H9 (cell line): ENCODE measurements around the gene ACACB. TPM values are rescaled to one million over a fixed set of nuclear protein-coding genes. Genes with fewer than 3 reads are reported as not detected.

ENCODE experiments used
- DNase-seq: peaks from one replicate; pipeline ENCODE4 v3.0.0-alpha.2; 2017
- H2AFZ ChIP-seq: one replicate; pipeline ENCODE4 v1.6.1; 2013; ENCODE audit warnings: mild to moderate bottlenecking, low read length, control low read depth, moderate library complexity
- H2AK5ac ChIP-seq: 2 replicates; pipeline ENCODE4 v1.6.1; 2013; ENCODE audit warnings: low read length, control low read depth, mixed read lengths; ENCODE audit not compliant: insufficient read length
- H2BK120ac ChIP-seq: one replicate; pipeline ENCODE4 v1.6.1; 2013; ENCODE audit warnings: low read depth, mild to moderate bottlenecking, low read length, control low read depth, inconsistent platforms; ENCODE audit not compliant: poor library complexity, severe bottlenecking
- H2BK12ac ChIP-seq: 2 replicates; pipeline ENCODE4 v1.6.1; 2013; ENCODE audit warnings: low read length, control low read depth, mixed read lengths, low read depth; ENCODE audit not compliant: insufficient read length
- H2BK15ac ChIP-seq: 2 replicates; pipeline ENCODE4 v1.6.1; 2013; ENCODE audit warnings: low read depth, low read length, control low read depth
- H2BK20ac ChIP-seq: one replicate; pipeline ENCODE4 v1.6.1; 2013; ENCODE audit warnings: low read depth, mild to moderate bottlenecking, low read length, control low read depth, inconsistent platforms; ENCODE audit not compliant: poor library complexity, severe bottlenecking
- H2BK5ac ChIP-seq: 2 replicates; pipeline ENCODE4 v1.6.1; 2013; ENCODE audit warnings: low read length, control low read depth, mixed read lengths; ENCODE audit not compliant: insufficient read length
- H3K14ac ChIP-seq: 2 replicates; pipeline ENCODE4 v1.6.1; 2013; ENCODE audit warnings: low read length, control low read depth; ENCODE audit not compliant: insufficient read depth
- H3K18ac ChIP-seq: 2 replicates; pipeline ENCODE4 v1.6.1; 2013; ENCODE audit warnings: low read depth, mild to moderate bottlenecking, mixed read lengths, low read length, control low read depth; ENCODE audit not compliant: insufficient read length
- H3K23ac ChIP-seq: 2 replicates; pipeline ENCODE4 v1.6.1; 2013; ENCODE audit warnings: low read length, control low read depth, mixed read lengths, low read depth; ENCODE audit not compliant: insufficient read length
- H3K23me2 ChIP-seq: 2 replicates; pipeline ENCODE4 v1.6.1; 2013; ENCODE audit warnings: low read depth, mild to moderate bottlenecking, mixed read lengths, low read length, control low read depth; ENCODE audit not compliant: insufficient read length, poor library complexity, severe bottlenecking
- H3K27ac ChIP-seq: 2 replicates; pipeline ENCODE4 v1.5.1; 2013; ENCODE audit warnings: low read length, control low read depth, mixed read lengths, low read depth; ENCODE audit not compliant: insufficient read length
- H3K27me3 ChIP-seq: 2 replicates; pipeline ENCODE4 v1.6.1; 2013; ENCODE audit warnings: low read length, control low read depth, inconsistent platforms; ENCODE audit not compliant: insufficient read depth
- H3K4ac ChIP-seq: 2 replicates; pipeline ENCODE4 v1.6.1; 2013; ENCODE audit warnings: low read depth, mild to moderate bottlenecking, control low read depth, inconsistent platforms, low read length, moderate library complexity
- H3K4me1 ChIP-seq: 2 replicates; pipeline ENCODE4 v1.6.1; 2013; ENCODE audit warnings: low read length, control low read depth, inconsistent platforms; ENCODE audit not compliant: insufficient read depth
- H3K4me2 ChIP-seq: 2 replicates; pipeline ENCODE4 v1.6.1; 2013; ENCODE audit warnings: low read length, control low read depth, mixed read lengths; ENCODE audit not compliant: insufficient read length, insufficient read depth
- H3K56ac ChIP-seq: 2 replicates; pipeline ENCODE4 v1.6.1; 2013; ENCODE audit warnings: low read depth, mild to moderate bottlenecking, mixed read lengths, low read length, control low read depth; ENCODE audit not compliant: insufficient read length
- H3K79me1 ChIP-seq: 2 replicates; pipeline ENCODE4 v1.6.1; 2013; ENCODE audit warnings: low read depth, mild to moderate bottlenecking, moderate library complexity, low read length, control low read depth, inconsistent platforms; ENCODE audit not compliant: insufficient read depth, poor library complexity, severe bottlenecking
- H3K79me2 ChIP-seq: 2 replicates; pipeline ENCODE4 v1.6.1; 2013; ENCODE audit warnings: low read length, control low read depth, inconsistent platforms; ENCODE audit not compliant: insufficient read depth
- H3K9ac ChIP-seq: 2 replicates; pipeline ENCODE4 v1.6.1; 2013; ENCODE audit warnings: low read length, control low read depth, mixed read lengths; ENCODE audit not compliant: insufficient read length; ENCODE audit errors: extremely low read depth
- H3K9me3 ChIP-seq: one replicate; pipeline ENCODE4 v1.6.1; 2013; ENCODE audit warnings: low read depth, low read length, inconsistent platforms; ENCODE audit not compliant: control insufficient read depth
- H3T11ph ChIP-seq: one replicate; pipeline ENCODE4 v1.6.1; 2013; ENCODE audit warnings: mild to moderate bottlenecking, low read length, control low read depth, inconsistent platforms
- H4K20me1 ChIP-seq: one replicate; pipeline ENCODE4 v1.6.1; 2013; ENCODE audit not compliant: control insufficient read depth, insufficient read length, insufficient read depth
- H4K5ac ChIP-seq: 2 replicates; pipeline ENCODE4 v1.6.1; 2013; ENCODE audit warnings: low read depth, mild to moderate bottlenecking, mixed read lengths, low read length, control low read depth; ENCODE audit not compliant: insufficient read length
- H4K8ac ChIP-seq: replicated peaks from 2 replicates; pipeline ENCODE4 v1.6.1; 2013; ENCODE audit warnings: low read length, control low read depth, mixed read lengths, low read depth; ENCODE audit not compliant: insufficient read length
- H4K91ac ChIP-seq: 2 replicates; pipeline ENCODE4 v1.6.1; 2013; ENCODE audit warnings: low read depth, mild to moderate bottlenecking, moderate library complexity, mixed read lengths, low read length, control low read depth; ENCODE audit not compliant: insufficient read length
- H3K27ac Mint-ChIP-seq, 3 experiments: 2 replicates in 2 of 3; 3 replicates in 1 of 3; pipeline ENCODE4 v1.8.0; 2020 to 2021; ENCODE audit warnings: mixed read lengths in 3 of 3, mild to moderate bottlenecking in 1 of 3, moderate library complexity in 1 of 3
- H3K27me3 Mint-ChIP-seq: 2 replicates; pipeline ENCODE4 v1.8.0; 2021; ENCODE audit warnings: low read depth, mild to moderate bottlenecking, moderate library complexity, mixed read lengths
- H3K36me3 Mint-ChIP-seq, 3 experiments: 2 replicates in 2 of 3; 3 replicates in 1 of 3; pipeline ENCODE4 v1.8.0; 2020 to 2021; ENCODE audit warnings: low read depth in 3 of 3, mixed read lengths in 3 of 3; ENCODE audit not compliant: insufficient read depth in 1 of 3
- H3K4me1 Mint-ChIP-seq, 2 experiments: 2 replicates each; pipeline ENCODE4 v1.8.0; 2020; ENCODE audit warnings: mixed read lengths in 2 of 2
- H3K4me3 Mint-ChIP-seq, 2 experiments: 2 replicates in 1 of 2; 3 replicates in 1 of 2; pipeline ENCODE4 v1.8.0; 2020 to 2021; ENCODE audit warnings: mild to moderate bottlenecking in 2 of 2, mixed read lengths in 2 of 2, moderate library complexity in 1 of 2
- H3K9me3 Mint-ChIP-seq, 2 experiments: 2 replicates in 1 of 2; 3 replicates in 1 of 2; pipeline ENCODE4 v1.8.0; 2020; ENCODE audit warnings: mild to moderate bottlenecking in 2 of 2, mixed read lengths in 2 of 2, moderate library complexity in 1 of 2
- WGBS: extraction: QIAGEN DNeasy Blood & Tissue Kit; methylation state at CpG from one replicate; pipeline ENCODE4 v1.1.7; 2013; ENCODE audit warnings: missing lambda C conversion rate, low lambda C conversion rate, mixed read lengths; ENCODE audit not compliant: insufficient read length; ENCODE audit errors: extremely low coverage; 5-methylcytosine and 5-hydroxymethylcytosine counted together
- total RNA-seq: library from RNA; stranded (reverse); gene quantifications from 2 replicates; pipeline ENCODE4 v1.2.1, GENCODE V29; 2021
- TF ChIP-seq, protein P1 (sequence below): fragments of 200-600 bp; sonication (generic); conservative IDR thresholded peaks from 3 replicates; pipeline ENCODE4 v1.8.0; 2021; ENCODE audit warnings: antibody characterized with exemption, mild to moderate bottlenecking

ACACB gene
- total RNA-seq, 1 experiment from 2014 or later: 14.2 TPM

DNA sequence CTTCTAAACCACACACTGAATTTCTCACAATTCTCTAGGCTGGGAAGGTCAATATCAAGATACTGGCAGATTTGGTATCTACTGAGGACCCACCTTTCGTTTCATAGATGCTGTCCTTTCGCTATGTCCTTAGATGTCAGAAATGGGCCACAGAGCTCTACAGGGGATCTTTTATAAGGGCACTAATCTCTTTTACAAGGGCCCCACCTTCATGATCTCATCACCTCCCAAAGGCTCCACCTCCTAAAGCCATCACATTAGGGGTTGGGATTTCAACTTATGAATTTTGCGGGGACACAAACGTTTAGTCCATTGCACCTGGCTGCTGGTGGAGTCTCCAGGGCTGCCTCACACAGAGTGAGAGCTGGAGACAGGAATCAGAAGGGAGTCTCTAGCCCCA, 79.9 kb downstream of the ACACB start:
- Histone ChIP-seq H3K23me2 (no peaks in the 10 kb centered on the region), H2BK15ac (no peak overlapping the region), H2AFZ (no peak overlapping the region), H3K27ac (no peak overlapping the region), H4K91ac (no peak overlapping the region), H3K14ac (no peak overlapping the region), H2BK5ac (no peak overlapping the region), H3K4ac (no peak overlapping the region), H3T11ph (no peak overlapping the region), H2BK120ac (no peak overlapping the region), H2AK5ac (no peak overlapping the region), H4K8ac (no peak overlapping the region), H2BK12ac (no peak overlapping the region), H2BK20ac (no peak overlapping the region), H3K79me2 (no peaks in the 10 kb centered on the region), H3K4me2 (no peak overlapping the region), H3K18ac (no peak overlapping the region), H3K56ac (no peak overlapping the region), H3K4me1 (no peaks in the 10 kb centered on the region), H3K9me3 (no peaks in the 10 kb centered on the region), H3K27me3 (no peaks in the 10 kb centered on the region), H3K9ac (no peak overlapping the region), H4K5ac (no peak overlapping the region), H3K23ac (no peak overlapping the region), H3K79me1 (no peaks in the 10 kb centered on the region), H4K20me1 (no peaks in the 10 kb centered on the region)
- Mint-ChIP-seq H3K27ac (no peak overlapping the region), H3K36me3 (peaks cover 8 to 38% (median 31%) of the 10 kb centered on the region in 3 experiments; a peak in 6 of 7 replicates), H3K4me3 (no peak overlapping the region), H3K9me3 (no peaks in the 10 kb centered on the region), H3K4me1 (no peaks in the 10 kb centered on the region), H3K27me3 (no peaks in the 10 kb centered on the region)
- WGBS: no CpG with 5 or more reads among the region's 4 CpGs
- DNase-seq: no peak
- TF ChIP-seq, protein P1, sequence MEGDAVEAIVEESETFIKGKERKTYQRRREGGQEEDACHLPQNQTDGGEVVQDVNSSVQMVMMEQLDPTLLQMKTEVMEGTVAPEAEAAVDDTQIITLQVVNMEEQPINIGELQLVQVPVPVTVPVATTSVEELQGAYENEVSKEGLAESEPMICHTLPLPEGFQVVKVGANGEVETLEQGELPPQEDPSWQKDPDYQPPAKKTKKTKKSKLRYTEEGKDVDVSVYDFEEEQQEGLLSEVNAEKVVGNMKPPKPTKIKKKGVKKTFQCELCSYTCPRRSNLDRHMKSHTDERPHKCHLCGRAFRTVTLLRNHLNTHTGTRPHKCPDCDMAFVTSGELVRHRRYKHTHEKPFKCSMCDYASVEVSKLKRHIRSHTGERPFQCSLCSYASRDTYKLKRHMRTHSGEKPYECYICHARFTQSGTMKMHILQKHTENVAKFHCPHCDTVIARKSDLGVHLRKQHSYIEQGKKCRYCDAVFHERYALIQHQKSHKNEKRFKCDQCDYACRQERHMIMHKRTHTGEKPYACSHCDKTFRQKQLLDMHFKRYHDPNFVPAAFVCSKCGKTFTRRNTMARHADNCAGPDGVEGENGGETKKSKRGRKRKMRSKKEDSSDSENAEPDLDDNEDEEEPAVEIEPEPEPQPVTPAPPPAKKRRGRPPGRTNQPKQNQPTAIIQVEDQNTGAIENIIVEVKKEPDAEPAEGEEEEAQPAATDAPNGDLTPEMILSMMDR: no peak
